ENCODE data around the gene CYP2C18.
"Not testable (repeated sequence)": the region's sequence is repeated elsewhere in the genome, so short reads cannot be mapped to it uniquely, and the experiment has no call there.

Gene CYP2C18

DNA sequence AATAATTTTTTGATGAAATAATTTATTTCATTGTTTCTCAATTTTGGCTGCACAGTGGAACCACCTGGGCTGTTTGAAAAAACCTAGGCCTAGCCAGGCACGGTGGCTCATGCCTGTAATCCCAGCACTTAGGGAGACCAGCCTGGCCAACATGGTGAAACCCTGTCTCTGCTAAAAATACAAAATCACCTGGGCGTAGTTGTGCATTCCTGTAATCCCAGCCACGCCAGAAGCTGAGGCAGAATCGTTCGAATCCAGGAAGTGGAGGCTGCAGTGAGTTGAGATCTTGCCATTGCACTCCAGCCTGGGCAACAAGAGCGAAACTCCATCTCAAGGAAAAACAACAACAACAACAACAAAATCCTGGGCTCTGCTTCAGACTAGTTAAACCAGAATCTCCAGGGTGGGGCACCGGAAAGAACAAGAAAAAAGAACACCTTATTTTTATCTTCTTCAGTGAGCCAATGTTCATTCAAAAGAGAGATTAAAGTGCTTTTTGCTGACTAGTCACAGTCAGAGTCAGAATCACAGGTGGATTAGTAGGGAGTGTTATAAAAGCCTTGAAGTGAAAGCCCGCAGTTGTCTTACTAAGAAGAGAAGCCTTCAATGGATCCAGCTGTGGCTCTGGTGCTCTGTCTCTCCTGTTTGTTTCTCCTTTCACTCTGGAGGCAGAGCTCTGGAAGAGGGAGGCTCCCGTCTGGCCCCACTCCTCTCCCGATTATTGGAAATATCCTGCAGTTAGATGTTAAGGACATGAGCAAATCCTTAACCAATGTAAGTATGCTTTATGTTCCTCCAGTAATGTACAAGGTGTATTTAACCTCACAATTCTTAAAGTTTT is at the start of gene CYP2C18:
Gene CYP2C18 (plus strand): TSS at position 516 of the 841 bp plus-strand sequence. CDS start 91 bp downstream, at position 607.
- DNase-seq (ENCODE audit: low read depth, low spot score) = no peak

DNA sequence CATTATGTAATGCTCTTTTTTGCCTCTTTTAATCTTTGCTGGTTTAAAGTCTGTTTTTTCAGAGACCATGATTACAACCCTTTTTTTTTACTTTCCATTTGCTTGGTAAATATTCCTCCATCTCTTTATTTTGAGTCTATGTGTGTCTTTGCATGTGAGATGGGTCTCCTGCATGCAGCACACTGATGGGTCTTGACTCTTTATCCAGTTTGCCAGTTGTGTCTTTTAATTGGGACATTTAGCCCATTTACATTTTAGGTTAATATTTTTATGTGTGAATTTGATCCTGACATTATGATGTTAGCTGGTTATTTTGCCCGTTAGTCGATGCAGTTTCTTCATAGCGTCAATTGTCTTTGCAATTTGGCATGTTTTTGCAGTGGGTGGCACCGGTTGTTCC is 45.4 kb upstream of the CYP2C18 start:
- DNase-seq (ENCODE audit: low read depth, low spot score) = not testable (repeated sequence)

DNA sequence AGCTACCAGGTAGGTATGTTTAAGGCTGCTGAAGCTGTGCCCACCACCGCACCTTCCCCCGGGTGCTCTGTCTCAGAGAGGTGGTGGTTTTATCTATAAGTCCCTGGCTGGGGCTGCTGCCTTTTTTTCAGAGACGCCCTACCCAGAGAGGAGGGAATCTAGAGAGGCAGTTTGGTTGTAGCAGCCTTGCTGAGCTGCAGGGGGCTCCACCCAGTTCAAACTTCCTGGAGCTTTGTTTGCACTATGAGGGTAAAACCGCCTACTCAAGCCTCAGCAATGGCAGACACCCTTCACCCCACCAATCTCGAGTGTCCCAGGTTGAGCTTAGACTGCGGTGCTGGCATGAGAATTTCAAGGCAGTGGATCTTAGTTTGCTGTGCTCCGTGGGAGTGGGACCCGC is 43.6 kb upstream of the CYP2C18 start:
- DNase-seq (ENCODE audit: low read depth, low spot score) = no peak

DNA sequence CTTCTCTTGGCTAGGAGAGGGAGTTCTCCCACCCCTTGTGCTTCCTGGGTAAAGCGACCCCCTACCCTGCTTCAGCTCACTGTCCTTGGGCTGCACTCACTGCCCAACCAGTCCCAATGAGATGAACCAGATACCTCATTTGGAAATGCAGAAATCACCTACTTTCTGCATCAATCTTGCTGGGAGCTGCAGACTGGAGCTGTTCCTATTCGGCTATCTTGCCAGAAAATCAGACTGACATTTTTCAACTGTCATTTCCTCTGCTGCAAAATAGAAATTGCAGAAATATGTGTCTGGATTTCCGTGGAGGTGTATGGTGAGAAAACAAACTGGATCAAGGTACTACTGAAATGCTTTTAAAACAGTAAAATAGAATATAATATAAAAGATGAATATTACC is 43.0 kb upstream of the CYP2C18 start:
- DNase-seq (ENCODE audit: low read depth, low spot score) = no peak

DNA sequence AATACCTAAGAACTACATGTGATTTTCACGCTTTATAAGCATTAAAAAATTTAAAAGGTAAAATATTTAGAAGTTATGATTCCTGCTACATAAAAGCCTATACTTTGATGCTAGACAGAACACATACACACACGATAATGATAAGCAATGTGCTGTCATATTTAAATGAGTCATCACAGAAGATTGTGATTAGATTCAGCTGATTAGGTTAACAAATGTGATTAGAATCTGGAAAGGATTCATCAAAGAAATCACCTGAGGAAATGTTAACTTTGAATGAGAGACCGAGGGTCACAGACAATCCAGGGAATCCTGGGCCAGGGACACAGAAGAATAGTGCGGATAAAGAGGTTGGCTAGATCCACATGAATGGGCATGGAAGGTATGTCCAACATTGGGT is 42.0 kb upstream of the CYP2C18 start:
- DNase-seq (ENCODE audit: low read depth, low spot score) = no peak

DNA sequence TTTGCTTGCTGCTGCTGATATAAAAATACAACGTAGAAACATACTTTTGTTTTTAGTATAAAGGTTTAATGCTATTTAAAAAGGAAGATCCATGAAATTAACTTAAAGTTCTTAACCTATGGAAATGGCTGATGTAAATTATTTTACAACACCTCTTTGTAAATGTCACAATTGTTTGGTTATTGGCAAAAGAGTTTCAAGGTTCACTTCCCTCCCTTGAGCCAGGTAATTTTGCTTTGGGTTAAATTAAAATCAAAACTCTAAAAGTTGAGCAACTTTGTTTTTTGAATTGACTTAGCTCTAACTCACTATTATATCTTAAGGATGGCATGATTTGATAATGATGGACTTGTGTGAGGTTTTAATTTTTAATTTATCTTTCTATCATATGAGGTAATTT is 39.2 kb upstream of the CYP2C18 start:
- DNase-seq (ENCODE audit: low read depth, low spot score) = no peak

DNA sequence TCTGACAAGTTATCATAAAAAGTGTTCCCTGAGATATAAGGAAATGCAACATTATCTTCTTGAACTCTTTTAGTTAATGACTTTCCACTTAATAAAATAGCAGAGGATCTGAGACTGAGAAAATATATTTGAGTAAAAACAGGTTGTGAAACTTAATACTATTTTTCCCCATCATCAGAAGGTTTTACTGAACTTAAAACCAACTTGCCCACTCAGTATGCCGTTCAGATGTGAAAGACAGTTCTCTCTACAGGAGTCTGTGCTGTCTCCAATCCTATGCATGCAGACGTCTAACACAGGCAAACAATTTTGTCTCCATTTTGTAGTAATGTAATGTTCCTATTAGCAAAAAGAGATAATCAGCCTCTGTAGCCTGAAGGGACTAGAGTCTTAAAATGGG is 38.2 kb upstream of the CYP2C18 start:
- DNase-seq (ENCODE audit: low read depth, low spot score) = no peak

DNA sequence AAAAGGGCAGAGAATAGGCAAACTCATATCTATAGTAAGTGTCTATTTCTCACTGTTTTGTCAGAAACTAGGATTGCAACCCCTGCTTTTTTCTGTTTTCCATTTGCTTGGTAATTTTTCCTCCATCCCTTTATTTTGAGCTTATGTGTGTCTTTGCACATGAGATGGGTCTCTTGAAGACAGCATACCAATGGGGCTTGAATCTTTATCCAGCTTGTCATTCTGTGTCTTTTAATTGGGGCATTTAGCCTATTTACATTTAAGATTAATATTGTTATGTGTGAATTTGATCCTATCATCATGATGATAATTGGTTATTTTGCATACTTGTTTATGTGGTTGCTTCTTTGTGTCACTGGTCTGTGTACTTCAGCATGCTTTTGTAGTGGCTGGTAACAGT is 28.3 kb upstream of the CYP2C18 start:
- not testable (repeated sequence) for DNase-seq (ENCODE audit: low read depth, low spot score)

DNA sequence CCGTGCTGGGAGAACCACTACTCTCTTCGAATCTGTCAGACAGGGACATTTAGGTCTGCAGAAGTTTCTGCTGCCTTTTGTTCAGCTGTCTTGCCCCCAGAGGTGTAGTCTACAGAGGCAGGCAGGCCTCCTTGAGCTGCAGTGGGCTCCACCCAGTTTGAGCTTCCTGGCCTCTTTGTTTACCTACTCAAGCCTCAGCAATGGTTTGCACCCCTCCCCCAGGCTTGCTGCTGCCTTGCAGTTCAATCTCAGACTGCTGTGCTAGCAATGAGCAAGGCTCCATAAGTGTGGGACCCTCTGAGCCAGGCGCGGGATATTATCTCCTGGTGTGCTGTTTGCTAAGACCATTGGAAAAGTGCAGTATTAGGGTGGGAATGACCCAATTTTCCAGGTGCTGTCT is 20.5 kb upstream of the CYP2C18 start:
- not testable (repeated sequence) for DNase-seq (ENCODE audit: low read depth, low spot score)

DNA sequence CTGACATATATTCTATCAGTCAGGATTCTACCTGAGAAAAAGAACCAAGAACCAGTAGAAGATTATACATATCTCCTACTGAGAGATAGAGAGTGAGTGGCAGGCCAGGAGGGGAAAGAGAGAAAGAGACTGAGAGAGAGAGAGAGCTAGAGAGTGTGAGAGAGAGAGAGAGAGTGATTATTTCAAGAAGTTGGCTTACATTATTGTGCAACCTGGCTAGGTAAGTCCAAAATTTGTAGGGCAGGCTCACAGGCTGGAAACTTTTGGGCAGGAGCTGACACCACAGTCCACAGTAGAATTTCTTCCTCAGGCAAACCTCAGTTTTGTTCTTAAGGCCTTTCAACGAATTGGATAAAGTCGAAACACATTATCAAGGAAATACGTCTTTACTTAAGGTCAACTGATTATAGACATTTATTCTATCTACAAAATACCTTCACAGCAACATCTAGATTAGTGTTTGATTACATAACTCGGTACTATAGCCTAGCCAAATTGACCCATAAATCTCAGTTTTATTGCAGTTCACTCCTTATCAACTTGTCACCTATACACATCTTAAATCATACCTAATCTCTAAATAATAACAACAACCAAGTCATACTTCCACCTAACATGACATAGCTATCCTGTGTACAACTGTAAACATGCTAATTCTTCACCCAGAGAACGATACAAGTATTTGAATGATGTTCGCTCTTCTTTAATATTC is 17.0 kb upstream of the CYP2C18 start:
- DNase-seq (ENCODE audit: low read depth, low spot score) = no peak

DNA sequence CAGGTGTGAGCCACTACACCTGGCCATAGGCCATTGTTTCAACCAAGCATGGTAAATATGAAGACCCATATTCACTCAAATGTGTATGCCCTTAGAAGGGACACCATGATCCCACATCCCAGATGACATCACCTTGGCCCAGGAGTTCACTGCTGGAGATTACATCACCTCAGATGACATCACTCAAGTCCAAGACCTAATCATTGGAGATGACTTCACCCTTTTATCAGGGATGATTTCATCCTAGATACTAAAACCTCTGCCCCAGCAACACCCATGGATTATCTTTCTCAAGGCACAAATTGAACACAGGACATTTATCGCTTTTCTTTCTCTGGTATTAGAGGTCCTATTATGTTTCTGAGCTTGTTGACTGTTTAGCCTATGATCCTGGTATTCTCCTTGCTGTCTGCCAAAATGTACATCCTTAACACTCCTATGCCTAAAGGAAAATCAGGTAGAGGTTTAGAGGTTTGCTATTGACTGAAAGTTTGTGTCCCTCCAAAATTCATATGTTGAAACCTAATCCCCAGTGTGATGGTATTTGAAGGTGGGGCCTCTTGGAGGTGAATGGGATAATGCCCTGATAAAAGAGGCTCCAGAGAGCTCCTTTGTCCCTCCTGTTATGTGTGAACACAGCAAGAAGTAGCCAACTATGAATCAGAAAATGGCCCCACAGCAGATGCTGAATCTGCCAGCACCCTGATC is 9.8 kb upstream of the CYP2C18 start:
- DNase-seq (ENCODE audit: low read depth, low spot score) = no peak

DNA sequence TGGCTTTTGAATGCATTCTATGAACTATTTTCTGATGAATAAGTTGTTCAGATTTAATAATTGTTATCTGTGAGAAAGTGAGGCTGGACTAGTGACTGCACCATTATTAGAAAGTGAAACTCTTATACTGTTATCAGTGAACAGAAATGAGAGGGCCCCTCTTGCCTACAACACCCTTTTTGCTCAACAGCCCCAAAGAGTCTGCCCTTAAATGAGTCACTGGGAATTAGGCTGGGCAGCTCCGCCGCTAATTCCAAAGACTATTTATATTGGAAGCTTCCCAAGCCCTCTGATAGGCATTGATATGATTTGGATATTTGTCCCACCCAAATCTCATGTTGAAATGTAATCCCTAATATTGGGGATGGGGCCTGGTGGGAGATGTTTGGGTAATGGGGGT is 7.0 kb upstream of the CYP2C18 start:
- no peak for DNase-seq (ENCODE audit: low read depth, low spot score)

DNA sequence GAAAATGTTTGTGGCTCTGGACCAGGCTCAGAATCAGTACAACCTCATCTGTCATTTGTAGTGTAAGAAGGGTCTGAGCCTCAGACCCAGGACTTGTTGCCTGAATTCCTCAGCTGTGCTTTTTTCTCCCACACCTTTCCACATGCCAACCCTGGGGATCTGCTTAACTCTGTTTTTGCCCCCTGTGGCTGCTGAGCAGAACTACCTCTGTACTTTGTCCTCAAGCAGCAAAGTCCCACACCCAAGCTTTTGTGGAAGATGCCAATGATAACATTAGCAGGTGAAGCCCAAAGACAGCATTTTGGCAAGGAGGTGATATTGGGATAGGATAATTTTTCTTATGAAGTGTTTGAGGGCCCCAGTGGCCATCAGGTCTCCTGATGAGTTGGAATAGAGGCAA is 5.8 kb upstream of the CYP2C18 start:
- no peak for DNase-seq (ENCODE audit: low read depth, low spot score)

DNA sequence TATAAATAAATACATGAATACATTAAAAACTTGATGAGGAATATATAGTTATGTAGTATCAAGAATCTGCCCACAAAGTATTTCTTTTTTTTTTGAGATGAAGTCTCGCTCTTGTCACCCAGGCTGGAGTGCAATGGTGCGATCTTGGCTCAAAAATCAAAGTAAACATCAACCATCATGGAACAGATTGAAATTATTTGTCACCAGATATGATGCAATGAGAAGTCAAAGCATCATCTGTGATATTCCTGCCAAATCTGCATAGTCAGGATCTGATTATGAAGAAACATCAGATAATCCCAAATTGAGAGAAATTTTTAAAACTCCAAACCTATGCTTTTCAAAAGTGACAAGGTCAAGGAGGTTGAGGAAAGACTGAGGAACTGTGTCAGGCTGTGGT is 5.1 kb upstream of the CYP2C18 start:
- DNase-seq (ENCODE audit: low read depth, low spot score) = no peak

DNA sequence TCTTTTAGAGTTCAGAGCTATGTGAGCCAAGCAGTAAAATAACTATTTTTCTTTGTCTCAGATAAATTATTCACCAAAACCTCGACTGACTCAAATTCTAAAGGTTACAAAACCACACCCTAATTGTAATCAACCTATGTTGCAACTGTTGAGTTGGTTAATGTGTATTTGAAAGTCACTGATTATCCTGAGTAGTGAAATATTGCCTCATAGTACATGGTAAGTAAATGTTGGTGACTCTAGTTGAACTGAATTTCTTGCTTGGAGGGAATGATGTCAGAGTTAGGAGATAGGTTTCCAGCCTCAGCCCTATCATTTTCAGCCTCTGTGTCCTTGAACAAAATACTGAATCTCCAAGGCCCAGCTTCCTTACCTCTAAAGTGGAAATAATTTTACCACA is 3.0 kb upstream of the CYP2C18 start:
- DNase-seq (ENCODE audit: low read depth, low spot score) = no peak

DNA sequence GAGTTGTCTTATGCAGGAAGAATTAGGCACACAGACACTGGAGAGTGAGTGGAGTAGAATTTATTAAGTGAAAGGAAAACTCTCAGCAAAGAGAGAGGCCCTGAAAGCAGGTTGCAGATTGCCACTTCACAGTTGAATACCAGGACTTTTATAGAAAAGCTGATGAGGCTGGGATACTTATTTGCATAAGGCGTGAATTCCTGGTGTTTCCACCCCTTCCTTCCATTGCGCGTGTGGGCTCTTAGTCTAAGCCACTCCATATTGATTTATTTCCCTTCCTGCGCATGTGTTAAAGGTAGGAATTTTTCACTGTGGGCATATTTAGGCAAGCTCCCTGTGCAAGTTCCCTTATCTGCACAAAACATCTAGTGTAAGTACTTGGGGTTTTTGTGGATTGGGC is 893 bp upstream of the CYP2C18 start:
- DNase-seq (ENCODE audit: low read depth, low spot score) = not testable (repeated sequence)

DNA sequence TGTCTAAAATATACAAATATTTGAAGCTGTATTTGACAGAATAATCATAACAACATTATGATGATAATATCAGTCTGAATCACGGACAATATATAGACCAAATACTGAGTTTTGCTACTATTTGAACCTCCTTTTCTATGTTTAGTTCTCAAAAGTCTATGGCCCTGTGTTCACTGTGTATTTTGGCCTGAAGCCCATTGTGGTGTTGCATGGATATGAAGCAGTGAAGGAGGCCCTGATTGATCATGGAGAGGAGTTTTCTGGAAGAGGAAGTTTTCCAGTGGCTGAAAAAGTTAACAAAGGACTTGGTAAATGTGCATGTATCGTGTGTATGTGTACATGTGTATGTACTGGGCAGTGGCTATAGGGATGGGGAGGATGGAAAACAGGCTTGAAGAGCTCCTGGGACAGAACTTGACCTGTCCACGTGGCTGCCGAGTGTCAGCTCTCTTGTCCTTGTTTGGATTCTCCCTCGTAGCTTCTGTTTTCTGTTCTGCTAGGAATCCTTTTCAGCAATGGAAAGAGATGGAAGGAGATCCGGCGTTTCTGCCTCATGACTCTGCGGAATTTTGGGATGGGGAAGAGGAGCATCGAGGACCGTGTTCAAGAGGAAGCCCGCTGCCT is 4.2 kb downstream of the CYP2C18 start:
- no peak for DNase-seq (ENCODE audit: low read depth, low spot score)

DNA sequence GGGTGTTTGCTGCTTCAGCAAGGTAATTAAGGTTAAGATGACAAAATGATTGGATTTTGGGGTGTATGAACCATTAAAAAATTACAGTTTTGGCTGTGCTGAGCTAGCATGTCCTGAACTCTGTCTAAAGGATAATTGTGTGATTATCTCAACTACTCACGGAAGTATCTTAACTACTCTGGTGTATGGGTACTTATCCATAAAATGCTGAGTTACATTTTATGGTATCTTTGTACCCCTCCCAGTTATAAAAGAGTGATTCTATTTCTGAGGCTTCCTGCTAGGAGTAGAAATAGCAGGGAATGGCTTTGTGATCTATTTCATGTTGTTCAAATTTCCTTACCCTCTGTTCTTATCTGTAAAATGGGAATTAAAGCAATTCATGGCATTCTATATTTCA is 22.6 kb downstream of the CYP2C18 start:
- no peak for DNase-seq (ENCODE audit: low read depth, low spot score)

DNA sequence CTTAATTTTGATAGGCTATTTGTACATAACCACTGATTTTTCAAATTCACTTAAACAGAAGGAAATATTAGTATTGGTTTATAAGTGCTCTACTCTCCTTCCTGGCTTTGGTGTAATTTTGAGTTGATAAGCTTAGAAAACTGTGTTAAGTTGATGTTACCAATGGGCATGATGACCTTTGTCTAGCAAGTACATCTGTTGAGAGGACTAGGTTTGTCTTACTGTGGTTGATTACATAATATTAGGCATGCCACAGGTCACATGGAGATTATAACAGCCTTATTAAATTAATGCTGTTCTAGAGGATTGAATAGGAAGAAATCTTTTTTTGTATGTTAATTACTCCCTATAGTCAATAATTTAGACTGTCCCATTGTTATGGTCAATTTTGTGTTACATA is 27.0 kb downstream of the CYP2C18 start:
- DNase-seq (ENCODE audit: low read depth, low spot score) = no peak

DNA sequence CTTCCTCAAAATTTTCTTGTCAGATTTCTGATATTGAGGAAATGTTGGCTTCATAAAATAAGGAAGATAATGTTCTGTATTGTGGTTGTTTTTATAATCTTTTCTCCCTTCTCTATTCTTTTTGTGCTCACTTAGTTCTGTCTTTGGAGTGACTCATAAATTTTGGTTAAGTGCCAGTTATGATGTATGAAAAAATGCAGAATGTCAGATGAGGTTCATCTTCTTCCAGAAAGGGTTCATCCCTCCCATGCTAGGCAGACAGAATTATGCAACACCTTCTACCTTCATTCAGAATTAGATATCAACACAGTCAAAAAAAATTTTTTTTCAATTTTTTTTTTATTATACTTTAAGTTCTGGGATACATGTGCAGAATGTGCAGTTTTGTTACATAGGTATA is 42.3 kb downstream of the CYP2C18 start:
- no peak for DNase-seq (ENCODE audit: low read depth, low spot score)

DNA sequence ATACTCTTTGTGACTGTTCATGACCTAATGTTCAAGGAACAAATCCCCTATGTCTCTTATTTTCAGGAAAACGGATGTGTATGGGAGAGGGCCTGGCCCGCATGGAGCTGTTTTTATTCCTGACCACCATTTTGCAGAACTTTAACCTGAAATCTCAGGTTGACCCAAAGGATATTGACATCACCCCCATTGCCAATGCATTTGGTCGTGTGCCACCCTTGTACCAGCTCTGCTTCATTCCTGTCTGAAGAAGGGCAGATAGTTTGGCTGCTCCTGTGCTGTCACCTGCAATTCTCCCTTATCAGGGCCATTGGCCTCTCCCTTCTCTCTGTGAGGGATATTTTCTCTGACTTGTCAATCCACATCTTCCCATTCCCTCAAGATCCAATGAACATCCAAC is 51.7 kb downstream of the CYP2C18 start:
- no peak for DNase-seq (ENCODE audit: low read depth, low spot score)

DNA sequence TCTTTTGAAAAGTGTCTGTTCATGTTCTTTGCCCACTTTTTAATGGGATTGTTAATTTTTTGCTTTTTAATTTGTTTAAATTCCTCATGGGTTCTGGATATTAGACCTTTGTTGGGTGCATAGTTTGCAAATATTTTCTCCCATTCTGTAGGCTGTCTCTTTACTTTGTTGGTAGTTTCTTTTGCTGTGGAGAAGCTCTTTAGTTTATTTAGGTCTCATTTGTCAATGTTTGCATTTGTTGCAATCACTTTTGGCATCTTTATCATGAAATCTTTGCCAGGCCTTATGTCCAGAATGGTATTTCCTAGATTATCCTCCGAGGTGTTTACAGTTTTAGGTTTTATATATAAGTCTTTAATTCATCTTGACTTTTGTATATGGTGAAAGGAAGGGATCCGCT is 55.1 kb downstream of the CYP2C18 start:
- no peak for DNase-seq (ENCODE audit: low read depth, low spot score)

Data from smooth muscle cell of the brain vasculature (primary cell).